PC-3 (cell line): ENCODE data around the gene STX1A. TPM values are rescaled to one million over a fixed set of nuclear protein-coding genes. Genes with fewer than 3 reads are reported as not detected.

ENCODE experiments used
- ATAC-seq: fragments of 200-7000 bp; cut with Tn5 transposase; 2 replicates; pipeline ENCODE4 v1.9.1; 2020; ENCODE audit warnings: mild to moderate bottlenecking, moderate library complexity
- BruUV-seq: library from RNA; stranded (reverse); fragments of 400-500 nt; replicated peaks from 2 replicates; lab custom pipeline; 2021; lab: Mats Ljungman, UMichigan
- CTCF ChIA-PET: fragments of 300-600 bp; sonication (Branson Sonifier 250); formaldehyde crosslinking; loops from one replicate; lab custom pipeline; 2022; ENCODE audit warnings: antibody characterized with exemption; lab: Charles Lee
- POLR2A ChIA-PET: fragments of 300-600 bp; sonication (Branson Sonifier 250); formaldehyde crosslinking; loops from one replicate; lab custom pipeline; 2022; ENCODE audit warnings: antibody characterized with exemption; ENCODE audit not compliant: unreplicated experiment; lab: Charles Lee
- DNase-seq: peaks from one replicate; pipeline ENCODE4 v3.0.0-alpha.2; 2015
- H2AFZ ChIP-seq: fragments of 300-600 bp; sonication (generic); 2 replicates; pipeline ENCODE4 v1.6.0; 2016; ENCODE audit warnings: antibody characterized with exemption, low read length
- H3F3A ChIP-seq: fragments of 300-600 bp; sonication (generic); one replicate; pipeline ENCODE4 v1.6.0; 2017; ENCODE audit warnings: antibody characterized with exemption, low read length, control low read depth, mild to moderate bottlenecking; ENCODE audit not compliant: unreplicated experiment
- H3K27ac ChIP-seq: fragments of 300-600 bp; sonication (generic); 2 replicates; pipeline ENCODE4 v1.5.1; 2016; ENCODE audit warnings: mild to moderate bottlenecking, low read length
- H3K27me3 ChIP-seq: fragments of 300-600 bp; sonication (generic); 2 replicates; pipeline ENCODE4 v1.6.1; 2016; ENCODE audit warnings: low read length, mixed read lengths
- H3K36me3 ChIP-seq: fragments of 300-600 bp; sonication (generic); 2 replicates; pipeline ENCODE4 v1.6.1; 2016; ENCODE audit warnings: low read depth, mixed run types, low read length, mixed read lengths
- H3K4me1 ChIP-seq: fragments of 300-600 bp; sonication (generic); 2 replicates; pipeline ENCODE4 v1.5.1; 2016; ENCODE audit warnings: low read length; ENCODE audit not compliant: insufficient read depth
- H3K4me2 ChIP-seq: fragments of 300-600 bp; sonication (generic); 2 replicates; pipeline ENCODE4 v1.6.0; 2016; ENCODE audit warnings: low read length
- H3K4me3 ChIP-seq: fragments of 300-600 bp; sonication (generic); 2 replicates; pipeline ENCODE4 v1.5.1; 2016; ENCODE audit warnings: mild to moderate bottlenecking, low read length, mixed read lengths
- H3K79me2 ChIP-seq: fragments of 300-600 bp; sonication (generic); 2 replicates; pipeline ENCODE4 v1.6.1; 2017; ENCODE audit warnings: low read length, mixed read lengths
- H3K9ac ChIP-seq: fragments of 300-600 bp; sonication (generic); 2 replicates; pipeline ENCODE4 v1.6.0; 2016; ENCODE audit warnings: mild to moderate bottlenecking, low read length
- H3K9me2 ChIP-seq: fragments of 300-600 bp; sonication (generic); replicated peaks from 2 replicates; pipeline ENCODE4 v1.6.1; 2016; ENCODE audit warnings: mixed run types, low read length, mixed read lengths
- H3K9me3 ChIP-seq: fragments of 300-600 bp; sonication (generic); 2 replicates; pipeline ENCODE4 v1.6.1; 2016; ENCODE audit warnings: low read length, mixed read lengths
- H4K20me1 ChIP-seq: fragments of 300-600 bp; sonication (generic); 2 replicates; pipeline ENCODE4 v1.6.1; 2016; ENCODE audit warnings: low read length, mixed read lengths
- CTCF ChIP-seq: fragments of 300-600 bp; sonication (generic); conservative IDR thresholded peaks from 2 replicates; pipeline ENCODE4 v1.5.1; 2017; ENCODE audit warnings: antibody characterized with exemption, low read depth, mild to moderate bottlenecking, low read length
- EZH2 ChIP-seq: fragments of 300-600 bp; sonication (generic); IDR thresholded peaks from one replicate; pipeline ENCODE4 v1.6.1; 2017; ENCODE audit warnings: antibody characterized with exemption, mild to moderate bottlenecking, low read length; ENCODE audit not compliant: unreplicated experiment
- EZH2phosphoT487 ChIP-seq: fragments of 300-600 bp; sonication (generic); IDR thresholded peaks from 2 replicates; pipeline ENCODE4 v1.6.1; 2018; ENCODE audit warnings: mild to moderate bottlenecking, antibody characterized with exemption, low read length, borderline replicate concordance
- intact Hi-C: fragments of 100-400 bp; cut with micrococcal nuclease; formaldehyde crosslinking; loops from 2 replicates; pipeline ENCODE4 v1.9.0; 2023
- total RNA-seq: library from RNA; depleted of rRNA; stranded (reverse); fragments of >200 nt; gene quantifications from 2 replicates; pipeline ENCODE4 v1.2.3, GENCODE V29; 2014

The STX1A gene
- total RNA-seq, 1 experiment from 2014 or later, result 145 TPM

- no peaks in the 10 kb centered on the region for H3K27me3 ChIP-seq
- intact Hi-C loops, result no loop called here
- H3K4me1 ChIP-seq, result no peaks in the 10 kb centered on the region
- POLR2A ChIA-PET, result no interaction called here
- no peak overlapping the region for H3K27ac ChIP-seq
- no TSS peak for BruUV-seq
- DNase-seq (no peak), ATAC-seq (no peak)
- no peak overlapping the region for H3K4me3 ChIP-seq
- TF ChIP-seq CTCF (no peak), EZH2 (no peak), EZH2phosphoT487 (no peak)
- H3K9ac ChIP-seq, result no peak overlapping the region
- CTCF ChIA-PET, result no interaction called here
- H3K79me2 ChIP-seq, result no peaks in the 10 kb centered on the region
- H2AFZ ChIP-seq, result no peak overlapping the region
- no peaks in the 10 kb centered on the region for H4K20me1 ChIP-seq
- H3K9me3 ChIP-seq, result no peaks in the 10 kb centered on the region
- H3F3A ChIP-seq, result no peaks in the 10 kb centered on the region
- no peaks in the 10 kb centered on the region for H3K36me3 ChIP-seq
- H3K4me2 ChIP-seq, result no peak overlapping the region
- no peaks in the 10 kb centered on the region for H3K9me2 ChIP-seq
Observed at GRCh38 chr7:73758581-73759138, 39.2 kb upstream of the STX1A start.

- TF ChIP-seq EZH2 (no peak), EZH2phosphoT487 (no peak), CTCF (no peak)
- ATAC-seq (no peak), DNase-seq (no peak)
- Histone ChIP-seq H2AFZ (no peak overlapping the region), H3K9ac (no peak overlapping the region), H3K79me2 (no peaks in the 10 kb centered on the region), H4K20me1 (no peaks in the 10 kb centered on the region), H3F3A (no peaks in the 10 kb centered on the region), H3K4me2 (no peak overlapping the region), H3K9me3 (no peaks in the 10 kb centered on the region), H3K27ac (no peak overlapping the region), H3K9me2 (no peaks in the 10 kb centered on the region), H3K27me3 (no peaks in the 10 kb centered on the region), H3K4me3 (no peak overlapping the region), H3K36me3 (no peaks in the 10 kb centered on the region), H3K4me1 (no peaks in the 10 kb centered on the region)
- POLR2A ChIA-PET, result no interaction called here
- BruUV-seq, result no TSS peak
- intact Hi-C loops, result no loop called here
- CTCF ChIA-PET, result no interaction called here
Observed at GRCh38 chr7:73749931-73750776, 30.7 kb upstream of the STX1A start.

- intact Hi-C loops, result no loop called here
- Histone ChIP-seq H3K36me3 (no peaks in the 10 kb centered on the region), H3K9ac (no peak overlapping the region), H3K4me1 (peaks cover 19% of the 10 kb centered on the region), H3K27ac (no peak overlapping the region), H3K4me2 (no peak overlapping the region), H3K27me3 (no peaks in the 10 kb centered on the region), H3F3A (no peaks in the 10 kb centered on the region), H4K20me1 (no peaks in the 10 kb centered on the region), H2AFZ (no peak overlapping the region), H3K79me2 (no peaks in the 10 kb centered on the region), H3K9me3 (no peaks in the 10 kb centered on the region), H3K9me2 (no peaks in the 10 kb centered on the region), H3K4me3 (no peak overlapping the region)
- POLR2A ChIA-PET, result no interaction called here
- TF ChIP-seq EZH2, result no peak
- no peak for TF ChIP-seq EZH2phosphoT487
- TF ChIP-seq CTCF, result no peak
- BruUV-seq, result no TSS peak
- ATAC-seq, result no peak
- CTCF ChIA-PET, result no interaction called here
- DNase-seq, result no peak
Observed at GRCh38 chr7:73746378-73746777, 26.9 kb upstream of the STX1A start.
